ENCODE measurements around the gene TMEM271. TPM values are rescaled to one million over a fixed set of nuclear protein-coding genes. Genes with fewer than 3 reads are reported as not detected.

Gene TMEM271
- polyA plus RNA-seq, 1 donor from 2014 or later = 16.0 TPM

DNA sequence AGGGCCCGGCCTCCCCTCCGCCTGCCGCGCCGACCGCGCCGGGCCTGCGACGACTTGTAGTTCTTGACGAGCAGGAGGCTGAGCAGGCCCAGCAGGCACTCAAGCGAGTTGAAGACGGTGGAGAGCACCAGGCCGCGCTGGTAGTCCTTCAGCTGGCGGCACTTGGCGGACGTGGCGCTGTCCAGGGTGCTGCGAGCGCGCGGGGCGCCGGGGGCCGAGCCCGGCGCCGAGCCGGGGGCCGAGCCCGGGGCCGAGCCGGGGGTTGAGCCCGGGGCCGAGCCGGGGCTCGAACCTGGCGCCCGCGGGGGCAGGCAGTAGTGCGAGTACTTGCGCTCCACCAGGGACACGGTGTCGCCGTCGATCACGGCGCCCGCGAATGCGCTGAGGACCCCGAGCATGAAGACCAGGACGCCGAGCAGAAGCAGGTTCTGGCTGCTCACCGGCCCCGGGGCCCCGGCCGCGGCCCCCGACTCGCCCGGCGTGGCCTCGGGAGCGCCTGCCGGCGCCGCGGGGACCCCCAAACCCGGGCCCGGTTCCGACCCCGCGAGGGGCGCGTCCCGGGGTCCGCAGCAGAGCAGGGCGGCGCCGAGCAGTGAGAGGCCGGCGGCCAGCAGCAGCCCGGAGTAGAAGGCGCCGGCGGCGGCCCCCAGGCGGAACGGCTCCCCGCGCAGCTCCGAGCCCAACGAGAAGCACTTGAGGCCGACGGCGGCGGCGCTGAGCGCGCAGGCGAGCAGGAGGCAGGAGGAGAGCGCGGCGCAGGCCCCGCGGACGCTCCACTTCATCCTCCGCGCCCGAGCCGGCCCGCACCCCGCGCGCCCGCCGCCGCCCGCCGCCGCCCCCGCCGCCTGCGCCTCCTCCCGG is 584 bp downstream of the TMEM271 start:
- peak overlapping the region; percentile 75 for H3K9ac ChIP-seq (ENCODE audit: low read length)
- peaks cover 2% of the 10 kb centered on the region for H3F3A ChIP-seq (ENCODE audit: insufficient read depth, low read length, poor library complexity, severe bottlenecking)
- H4K20me1 ChIP-seq (ENCODE audit: insufficient read depth) = no peaks in the 10 kb centered on the region
- TF ChIP-seq POLR2AphosphoS5 (IDR thresholded peaks at IDR 0.05) = peak; percentile 21
- peak; percentile 17 for TF ChIP-seq SMC3 (conservative IDR thresholded peaks at IDR 0.05; ENCODE audit: poor library complexity)
- no peak for TF ChIP-seq RAD21 (conservative IDR thresholded peaks at IDR 0.05)
- TF ChIP-seq MXI1 (conservative IDR thresholded peaks at IDR 0.05; ENCODE audit: poor library complexity, severe bottlenecking) = peak; percentile 48
- H3K79me2 ChIP-seq (replicated peaks; ENCODE audit: insufficient read depth, low read length) = no peaks in the 10 kb centered on the region
- H3K4me2 ChIP-seq (ENCODE audit: low read length) = no peak overlapping the region
- peaks cover 10% of the 10 kb centered on the region for H3K9me3 ChIP-seq (ENCODE audit: low read length)
- H3K36me3 ChIP-seq (ENCODE audit: insufficient read depth, low read length) = peaks cover 5% of the 10 kb centered on the region
- H3K9me2 ChIP-seq (ENCODE audit: insufficient read depth, low read length) = no peaks in the 10 kb centered on the region
- H3K27me3 ChIP-seq (ENCODE audit: insufficient read depth, low read depth, low read length) = peaks cover 49% of the 10 kb centered on the region
- peak overlapping the region; percentile 52 for H3K27ac ChIP-seq (ENCODE audit: low read length)
- no peak overlapping the region for H2AFZ ChIP-seq (ENCODE audit: low read depth, low read length)
- peak overlapping the region; percentile 68 for H3K4me3 ChIP-seq (ENCODE audit: low read length)

GRCh38 chr4:574346-575161 is 1.5 kb downstream of the TMEM271 start:
- peaks cover 10% of the 10 kb centered on the region for H3K9me3 ChIP-seq (ENCODE audit: low read length)
- peaks cover 2% of the 10 kb centered on the region for H3F3A ChIP-seq (ENCODE audit: insufficient read depth, low read length, poor library complexity, severe bottlenecking)
- no peaks in the 10 kb centered on the region for H3K79me2 ChIP-seq (replicated peaks; ENCODE audit: insufficient read depth, low read length)
- H3K9me2 ChIP-seq (ENCODE audit: insufficient read depth, low read length) = no peaks in the 10 kb centered on the region
- H3K4me3 ChIP-seq (ENCODE audit: low read length) = peak overlapping the region; percentile 68
- H3K9ac ChIP-seq (ENCODE audit: low read length) = peak overlapping the region; percentile 45
- TF ChIP-seq EZH2 (IDR thresholded peaks at IDR 0.05; ENCODE audit: borderline replicate concordance, insufficient read depth, low read length, poor library complexity, severe bottlenecking) (no peak), SMC3 (conservative IDR thresholded peaks at IDR 0.05; ENCODE audit: poor library complexity) (no peak), RAD21 (conservative IDR thresholded peaks at IDR 0.05) (no peak), EP300 (conservative IDR thresholded peaks at IDR 0.05; ENCODE audit: poor library complexity, severe bottlenecking) (no peak), MXI1 (conservative IDR thresholded peaks at IDR 0.05; ENCODE audit: poor library complexity, severe bottlenecking) (no peak), POLR2AphosphoS5 (IDR thresholded peaks at IDR 0.05) (no peak), TAF1 (IDR thresholded peaks at IDR 0.05; ENCODE audit: low read depth) (no peak)
- TF ChIP-seq, protein P1, sequence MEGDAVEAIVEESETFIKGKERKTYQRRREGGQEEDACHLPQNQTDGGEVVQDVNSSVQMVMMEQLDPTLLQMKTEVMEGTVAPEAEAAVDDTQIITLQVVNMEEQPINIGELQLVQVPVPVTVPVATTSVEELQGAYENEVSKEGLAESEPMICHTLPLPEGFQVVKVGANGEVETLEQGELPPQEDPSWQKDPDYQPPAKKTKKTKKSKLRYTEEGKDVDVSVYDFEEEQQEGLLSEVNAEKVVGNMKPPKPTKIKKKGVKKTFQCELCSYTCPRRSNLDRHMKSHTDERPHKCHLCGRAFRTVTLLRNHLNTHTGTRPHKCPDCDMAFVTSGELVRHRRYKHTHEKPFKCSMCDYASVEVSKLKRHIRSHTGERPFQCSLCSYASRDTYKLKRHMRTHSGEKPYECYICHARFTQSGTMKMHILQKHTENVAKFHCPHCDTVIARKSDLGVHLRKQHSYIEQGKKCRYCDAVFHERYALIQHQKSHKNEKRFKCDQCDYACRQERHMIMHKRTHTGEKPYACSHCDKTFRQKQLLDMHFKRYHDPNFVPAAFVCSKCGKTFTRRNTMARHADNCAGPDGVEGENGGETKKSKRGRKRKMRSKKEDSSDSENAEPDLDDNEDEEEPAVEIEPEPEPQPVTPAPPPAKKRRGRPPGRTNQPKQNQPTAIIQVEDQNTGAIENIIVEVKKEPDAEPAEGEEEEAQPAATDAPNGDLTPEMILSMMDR (IDR thresholded peaks at IDR 0.05; ENCODE audit: poor library complexity, severe bottlenecking) = no peak
- TF ChIP-seq, protein P2, sequence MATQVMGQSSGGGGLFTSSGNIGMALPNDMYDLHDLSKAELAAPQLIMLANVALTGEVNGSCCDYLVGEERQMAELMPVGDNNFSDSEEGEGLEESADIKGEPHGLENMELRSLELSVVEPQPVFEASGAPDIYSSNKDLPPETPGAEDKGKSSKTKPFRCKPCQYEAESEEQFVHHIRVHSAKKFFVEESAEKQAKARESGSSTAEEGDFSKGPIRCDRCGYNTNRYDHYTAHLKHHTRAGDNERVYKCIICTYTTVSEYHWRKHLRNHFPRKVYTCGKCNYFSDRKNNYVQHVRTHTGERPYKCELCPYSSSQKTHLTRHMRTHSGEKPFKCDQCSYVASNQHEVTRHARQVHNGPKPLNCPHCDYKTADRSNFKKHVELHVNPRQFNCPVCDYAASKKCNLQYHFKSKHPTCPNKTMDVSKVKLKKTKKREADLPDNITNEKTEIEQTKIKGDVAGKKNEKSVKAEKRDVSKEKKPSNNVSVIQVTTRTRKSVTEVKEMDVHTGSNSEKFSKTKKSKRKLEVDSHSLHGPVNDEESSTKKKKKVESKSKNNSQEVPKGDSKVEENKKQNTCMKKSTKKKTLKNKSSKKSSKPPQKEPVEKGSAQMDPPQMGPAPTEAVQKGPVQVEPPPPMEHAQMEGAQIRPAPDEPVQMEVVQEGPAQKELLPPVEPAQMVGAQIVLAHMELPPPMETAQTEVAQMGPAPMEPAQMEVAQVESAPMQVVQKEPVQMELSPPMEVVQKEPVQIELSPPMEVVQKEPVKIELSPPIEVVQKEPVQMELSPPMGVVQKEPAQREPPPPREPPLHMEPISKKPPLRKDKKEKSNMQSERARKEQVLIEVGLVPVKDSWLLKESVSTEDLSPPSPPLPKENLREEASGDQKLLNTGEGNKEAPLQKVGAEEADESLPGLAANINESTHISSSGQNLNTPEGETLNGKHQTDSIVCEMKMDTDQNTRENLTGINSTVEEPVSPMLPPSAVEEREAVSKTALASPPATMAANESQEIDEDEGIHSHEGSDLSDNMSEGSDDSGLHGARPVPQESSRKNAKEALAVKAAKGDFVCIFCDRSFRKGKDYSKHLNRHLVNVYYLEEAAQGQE (IDR thresholded peaks at IDR 0.05; ENCODE audit: borderline replicate concordance) = no peak
- no peak overlapping the region for H3K27ac ChIP-seq (ENCODE audit: low read length)
- no peak overlapping the region for H2AFZ ChIP-seq (ENCODE audit: low read depth, low read length)
- no peaks in the 10 kb centered on the region for H4K20me1 ChIP-seq (ENCODE audit: insufficient read depth)
- peaks cover 5% of the 10 kb centered on the region for H3K36me3 ChIP-seq (ENCODE audit: insufficient read depth, low read length)
- H3K27me3 ChIP-seq (ENCODE audit: insufficient read depth, low read depth, low read length) = peaks cover 44% of the 10 kb centered on the region
- H3K4me2 ChIP-seq (ENCODE audit: low read length) = peak overlapping the region; percentile 37

Data from neural cell (in vitro differentiated cells).